Naive thymus-derived CD4-positive, alpha-beta T cell (primary cell): Measurements from ENCODE around the gene C6orf132. TPM values are rescaled to one million over a fixed set of nuclear protein-coding genes. Genes with fewer than 3 reads are reported as not detected.

Source experiments
- ATAC-seq: fragments of 150-1000 bp; cut with Tn5 transposase; 2 replicates; pipeline ENCODE4 v1.10.0; 2021; ENCODE audit warnings: mild to moderate bottlenecking, moderate library complexity
- CTCF ChIA-PET: fragments of 350-600 bp; sonication (Branson Sonifier 250); formaldehyde crosslinking; loops from one replicate; lab custom pipeline; 2021; ENCODE audit warnings: antibody characterized with exemption; lab: Charles Lee
- POLR2A ChIA-PET: fragments of 350-600 bp; sonication (Branson Sonifier 250); formaldehyde crosslinking; loops from one replicate; lab custom pipeline; 2021; ENCODE audit warnings: antibody characterized with exemption, inconsistent platforms; lab: Charles Lee
- DNase-seq, 9 donors: peaks; one replicate each; pipeline versions ENCODE4 v3.0.0 to v3.0.0-alpha.2; 2020 to 2022; ENCODE audit warnings: mixed read lengths in 1 of 9
- H3K27ac ChIP-seq: one replicate; pipeline ENCODE4 v1.7.0; 2013; ENCODE audit warnings: mild to moderate bottlenecking, low read depth, low read length, moderate library complexity
- H3K27me3 ChIP-seq, 2 donors: one replicate each; pipeline ENCODE4 v1.7.0; 2013; ENCODE audit warnings: low read length in 2 of 2, mild to moderate bottlenecking in 2 of 2, moderate library complexity in 2 of 2; ENCODE audit not compliant: control insufficient read depth in 2 of 2, insufficient read depth in 2 of 2
- H3K36me3 ChIP-seq, 3 experiments: 1 replicate in 2 of 3; 2 replicates in 1 of 3; pipeline ENCODE4 v1.7.0; 2013; ENCODE audit warnings: low read length in 3 of 3, mild to moderate bottlenecking in 3 of 3, moderate library complexity in 1 of 3; ENCODE audit not compliant: insufficient read depth in 3 of 3, control insufficient read depth in 2 of 3
- H3K4me1 ChIP-seq, 2 donors: one replicate each; pipeline ENCODE4 v1.7.0; 2013; ENCODE audit warnings: low read length in 2 of 2, mild to moderate bottlenecking in 2 of 2, moderate library complexity in 1 of 2; ENCODE audit not compliant: control insufficient read depth in 2 of 2, insufficient read depth in 2 of 2
- H3K4me3 ChIP-seq: 2 replicates; pipeline ENCODE4 v1.7.0; 2013; ENCODE audit warnings: mild to moderate bottlenecking, low read length
- H3K9me3 ChIP-seq, 3 experiments: 1 replicate in 2 of 3; 2 replicates in 1 of 3; pipeline ENCODE4 v1.7.0; 2013; ENCODE audit warnings: low read length in 3 of 3; ENCODE audit not compliant: control insufficient read depth in 2 of 3
- H3K27ac Mint-ChIP-seq, 9 donors: one replicate each; pipeline ENCODE4 v1.8.0; 2020 to 2022; ENCODE audit warnings: mixed read lengths in 9 of 9, mild to moderate bottlenecking in 8 of 9, moderate library complexity in 5 of 9, inconsistent platforms in 2 of 9
- H3K27me3 Mint-ChIP-seq, 5 donors: one replicate each; pipeline ENCODE4 v1.8.0; 2021 to 2022; ENCODE audit warnings: mixed read lengths in 5 of 5, mild to moderate bottlenecking in 1 of 5
- H3K36me3 Mint-ChIP-seq, 5 donors: one replicate each; pipeline ENCODE4 v1.8.0; 2020 to 2022; ENCODE audit warnings: mixed read lengths in 5 of 5, mild to moderate bottlenecking in 3 of 5, inconsistent platforms in 1 of 5
- H3K4me1 Mint-ChIP-seq, 7 donors: one replicate each; pipeline ENCODE4 v1.8.0; 2020 to 2022; ENCODE audit warnings: mixed read lengths in 7 of 7, mild to moderate bottlenecking in 3 of 7, inconsistent platforms in 1 of 7
- H3K4me3 Mint-ChIP-seq, 10 donors: one replicate each; pipeline ENCODE4 v1.8.0; 2020 to 2022; ENCODE audit warnings: mild to moderate bottlenecking in 10 of 10, mixed read lengths in 10 of 10, moderate library complexity in 6 of 10, inconsistent platforms in 2 of 10
- H3K9me3 Mint-ChIP-seq, 11 donors: one replicate each; pipeline ENCODE4 v1.8.0; 2020 to 2022; ENCODE audit warnings: mixed read lengths in 11 of 11, mild to moderate bottlenecking in 4 of 11, inconsistent platforms in 1 of 11, moderate library complexity in 1 of 11
- intact Hi-C, 2 donors: fragments of 100-400 bp; cut with micrococcal nuclease; formaldehyde crosslinking; loops; one replicate each; pipeline ENCODE4 v1.15.1; 2023
- polyA plus RNA-seq, 2 donors: library from polyadenylated mRNA; unstranded; fragments of 300-500 nt; fragmentation: Illumina TruSeq; gene quantifications; one replicate each; pipeline ENCODE4 v1.2.3, GENCODE V29; 2021
- total RNA-seq, 6 experiments: library from RNA in 5 of 6; stranded (reverse) in 5 of 6; gene quantifications; 1 replicate in 5 of 6; 2 replicates in 1 of 6; pipeline ENCODE4 v1.2.3 and lab custom pipeline; 2021 to 2026

Gene C6orf132
- total and polyA plus RNA-seq, 7 experiments from 2014 or later = 0.07 TPM; not detected in 6

- no peak overlapping the region for H3K27ac ChIP-seq
- H3K4me1 ChIP-seq = no peaks in the 10 kb centered on the region
- H3K36me3 ChIP-seq = peaks cover 27 to 88% (median 29%) of the 10 kb centered on the region in 3 experiments
- no peak for DNase-seq
- no peaks in the 10 kb centered on the region for H3K9me3 ChIP-seq
- H3K9me3 Mint-ChIP-seq = peaks cover 0 to 1% (median 0%) of the 10 kb centered on the region in 11 donors
- intact Hi-C loops = no loop called here
- no peaks in the 10 kb centered on the region for H3K27me3 Mint-ChIP-seq
- peaks cover 0 to 10% (median 0%) of the 10 kb centered on the region in 7 donors for H3K4me1 Mint-ChIP-seq
- POLR2A ChIA-PET = interaction anchor here (0.6 kb wide), 2 partner anchors 28 to 677 kb away, joined by 3 read pairs; partner anchors contain the start of gene TBCC
- peaks cover 5 to 29% (median 14%) of the 10 kb centered on the region in 5 donors for H3K36me3 Mint-ChIP-seq
- H3K4me3 Mint-ChIP-seq = no peak overlapping the region
- ATAC-seq = no peak
- CTCF ChIA-PET = no interaction called here
- no peak overlapping the region for H3K4me3 ChIP-seq
- no peak overlapping the region for H3K27ac Mint-ChIP-seq
- no peaks in the 10 kb centered on the region for H3K27me3 ChIP-seq
These were observed 73.4 kb downstream of the C6orf132 start for GRCh38 chr6:42068872-42069522.

GRCh38 chr6:42068173-42068572 is 74.2 kb downstream of the C6orf132 start:
- POLR2A ChIA-PET = interaction anchor here (1.2 kb wide), 1 partner anchor 16 kb away, joined by 3 read pairs; no protein-coding TSS in a partner anchor
- no peak for DNase-seq

DNA sequence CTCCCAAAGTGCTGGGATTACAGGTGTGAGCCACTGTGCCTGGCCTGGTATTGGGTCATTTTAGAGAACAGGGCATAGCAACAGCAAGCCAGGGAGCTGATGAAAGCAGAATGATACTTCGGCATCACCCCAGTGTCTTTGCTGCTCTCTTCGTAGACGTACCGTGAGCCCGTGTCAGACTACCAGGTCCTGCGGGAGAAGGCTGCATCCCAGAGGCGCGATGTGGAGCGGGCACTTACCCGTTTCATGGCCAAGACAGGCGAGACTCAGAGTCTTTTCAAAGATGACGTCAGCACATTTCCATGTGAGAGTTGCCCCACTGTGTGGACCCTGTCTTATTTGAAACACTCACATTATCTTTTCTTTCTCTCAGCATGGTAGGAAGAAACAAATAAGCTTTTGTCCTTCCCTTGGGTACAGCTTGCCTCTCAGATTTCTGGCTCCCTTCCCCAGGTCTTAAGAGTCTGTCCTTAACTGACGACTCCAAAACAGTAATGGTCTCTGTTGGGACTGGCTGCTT is 76.2 kb downstream of the C6orf132 start:
- Histone ChIP-seq H3K27me3 (no peaks in the 10 kb centered on the region), H3K9me3 (no peaks in the 10 kb centered on the region), H3K27ac (no peak overlapping the region), H3K4me1 (no peaks in the 10 kb centered on the region), H3K36me3 (peaks cover 23 to 76% (median 25%) of the 10 kb centered on the region in 3 experiments), H3K4me3 (no peak overlapping the region)
- no peak for ATAC-seq
- POLR2A ChIA-PET = interaction anchor here (0.9 kb wide), 1 partner anchor 8 kb away, joined by 3 read pairs; no protein-coding TSS in a partner anchor
- Mint-ChIP-seq H3K9me3 (no peaks in the 10 kb centered on the region), H3K4me1 (peaks cover 0 to 7% (median 0%) of the 10 kb centered on the region in 7 donors), H3K4me3 (no peak overlapping the region), H3K27ac (peak overlapping the region in 1 of 9 donors; percentile 43), H3K36me3 (peaks cover 4 to 29% (median 8%) of the 10 kb centered on the region in 5 donors), H3K27me3 (no peaks in the 10 kb centered on the region)
- intact Hi-C loops = no loop called here
- CTCF ChIA-PET = interaction anchor here (1.0 kb wide), 1 partner anchor 77 kb away, joined by 3 read pairs; no protein-coding TSS in a partner anchor
- no peak for DNase-seq

More at GRCh38 chr6:42068173-42068572, 74.2 kb downstream of the C6orf132 start:
- Mint-ChIP-seq H3K36me3 (peaks cover 4 to 27% (median 15%) of the 10 kb centered on the region in 5 donors), H3K27ac (no peak overlapping the region), H3K9me3 (no peaks in the 10 kb centered on the region), H3K4me3 (no peak overlapping the region), H3K27me3 (no peaks in the 10 kb centered on the region), H3K4me1 (peaks cover 0 to 3% (median 2%) of the 10 kb centered on the region in 7 donors)
- H3K27ac ChIP-seq = no peak overlapping the region
- intact Hi-C loops = no loop called here
- H3K27me3 ChIP-seq = no peaks in the 10 kb centered on the region
- no peaks in the 10 kb centered on the region for H3K4me1 ChIP-seq
- no peak overlapping the region for H3K4me3 ChIP-seq
- H3K9me3 ChIP-seq = no peaks in the 10 kb centered on the region
- H3K36me3 ChIP-seq = peaks cover 29 to 87% (median 31%) of the 10 kb centered on the region in 3 experiments
- ATAC-seq = no peak
- CTCF ChIA-PET = interaction anchor here (1.1 kb wide), 1 partner anchor 36 kb away, joined by 4 read pairs; no protein-coding TSS in a partner anchor

DNA sequence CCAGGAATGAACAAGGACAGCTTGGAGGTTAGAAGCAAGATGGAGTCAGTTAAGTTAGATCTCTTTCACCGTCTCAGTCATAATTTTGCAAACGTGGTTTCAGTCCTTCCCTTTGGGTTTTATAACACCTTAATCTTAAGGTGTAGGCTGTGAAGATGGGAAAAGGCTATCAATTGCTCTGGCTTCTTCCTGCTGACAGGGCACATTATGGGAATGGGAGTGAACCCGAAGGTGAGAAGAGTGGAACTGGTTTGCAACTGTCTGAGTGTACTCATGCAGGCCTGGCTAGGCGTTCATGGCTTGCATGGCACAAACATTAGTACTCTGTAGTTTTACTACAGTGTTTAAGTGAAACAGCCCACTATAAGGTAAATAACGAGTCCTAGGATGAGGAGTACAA is 82.7 kb downstream of the C6orf132 start:
- H3K27me3 Mint-ChIP-seq = no peaks in the 10 kb centered on the region
- ATAC-seq (no peak), DNase-seq (no peak)
- H3K27ac Mint-ChIP-seq = peak overlapping the region in 3 of 9 donors; percentile 20 to 73 (median 62)
- ChIA-PET POLR2A (interaction anchor here (0.6 kb wide), 1 partner anchor 870 kb away, joined by 5 read pairs; the partner anchor contains the start of gene CNPY3), CTCF (no interaction called here)
- H3K4me1 ChIP-seq = no peaks in the 10 kb centered on the region
- no peaks in the 10 kb centered on the region for H3K9me3 ChIP-seq
- peaks cover 0 to 23% (median 10%) of the 10 kb centered on the region in 7 donors for H3K4me1 Mint-ChIP-seq
- H3K36me3 Mint-ChIP-seq = peaks cover 23 to 65% (median 41%) of the 10 kb centered on the region in 5 donors
- no peaks in the 10 kb centered on the region for H3K27me3 ChIP-seq
- no peak overlapping the region for H3K27ac ChIP-seq
- no peak overlapping the region for H3K4me3 ChIP-seq
- intact Hi-C loops = no loop called here
- peaks cover 0 to 2% (median 0%) of the 10 kb centered on the region in 11 donors for H3K9me3 Mint-ChIP-seq
- no peak overlapping the region for H3K4me3 Mint-ChIP-seq
- peaks cover 25 to 74% (median 36%) of the 10 kb centered on the region in 3 experiments for H3K36me3 ChIP-seq

- intact Hi-C loops = no loop called here
- peak overlapping the region in 2 of 9 donors; percentile 2 to 12 for H3K27ac Mint-ChIP-seq
- H3K9me3 ChIP-seq = no peaks in the 10 kb centered on the region
- no peaks in the 10 kb centered on the region for H3K27me3 Mint-ChIP-seq
- no peak overlapping the region for H3K27ac ChIP-seq
- H3K27me3 ChIP-seq = no peaks in the 10 kb centered on the region
- H3K4me3 ChIP-seq = no peak overlapping the region
- ChIA-PET POLR2A (no interaction called here), CTCF (interaction anchor here (1.0 to 1.2 kb wide), 2 partner anchors 133 to 266 kb away, joined by 3 to 4 read pairs; partner anchors contain the start of genes BYSL, MED20 and TOMM6)
- H3K4me1 ChIP-seq = peaks cover 23 to 27% of the 10 kb centered on the region in 2 donors
- peak overlapping the region in 3 of 10 donors; percentile 49 to 69 (median 63) for H3K4me3 Mint-ChIP-seq
- ATAC-seq = no peak
- peaks cover 22 to 66% (median 50%) of the 10 kb centered on the region in 7 donors for H3K4me1 Mint-ChIP-seq
- peaks cover 31 to 55% (median 36%) of the 10 kb centered on the region in 3 experiments for H3K36me3 ChIP-seq
- peaks cover 10 to 38% (median 28%) of the 10 kb centered on the region in 5 donors for H3K36me3 Mint-ChIP-seq
- no peak for DNase-seq
- peaks cover 0 to 2% (median 0%) of the 10 kb centered on the region in 11 donors for H3K9me3 Mint-ChIP-seq
These were observed 88.8 kb downstream of the C6orf132 start for GRCh38 chr6:42053601-42054000.

DNA sequence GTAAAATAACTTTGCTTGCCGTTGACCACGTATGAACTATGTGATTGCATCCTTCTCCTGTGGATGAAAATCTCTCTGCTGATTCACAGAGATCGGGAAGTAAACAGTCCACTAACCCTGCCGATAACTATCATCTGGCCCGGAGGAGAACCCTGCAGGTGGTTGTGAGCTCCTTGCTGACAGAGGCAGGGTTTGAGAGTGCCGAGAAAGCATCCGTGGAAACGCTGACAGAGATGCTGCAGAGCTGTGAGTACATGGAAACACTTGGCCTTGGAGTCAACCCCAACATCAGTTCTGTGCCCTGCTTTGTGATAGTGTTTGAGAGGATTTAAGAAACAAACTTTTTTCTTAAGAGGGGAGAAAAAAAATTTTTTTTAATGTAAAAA is 91.2 kb downstream of the C6orf132 start:
- Mint-ChIP-seq H3K27me3 (no peaks in the 10 kb centered on the region), H3K4me3 (peak overlapping the region; percentile 89 to 99 (median 99)), H3K36me3 (peaks cover 13 to 39% (median 36%) of the 10 kb centered on the region in 5 donors), H3K4me1 (peaks cover 36 to 66% (median 58%) of the 10 kb centered on the region in 7 donors), H3K27ac (peak overlapping the region; percentile 69 to 98 (median 96)), H3K9me3 (peaks cover 0 to 2% (median 0%) of the 10 kb centered on the region in 11 donors)
- DNase-seq (no peak), ATAC-seq (no peak)
- peaks cover 17 to 54% (median 23%) of the 10 kb centered on the region in 3 experiments for H3K36me3 ChIP-seq
- ChIA-PET POLR2A (interaction anchor here (0.7 to 12.4 kb wide), 15 partner anchors 10 to 317 kb away, joined by 3 to 180 read pairs (median 5); partner anchors contain the start of genes BYSL, CCND3, MED20 and TOMM6), CTCF (interaction anchor here (0.6 to 1.3 kb wide), 5 partner anchors 10 to 1376 kb away, joined by 3 to 4 read pairs (median 3); partner anchors contain the start of gene ABCC10)
- peak overlapping the region; percentile 78 for H3K27ac ChIP-seq
- H3K4me3 ChIP-seq = peak overlapping the region; percentile 98
- H3K27me3 ChIP-seq = no peaks in the 10 kb centered on the region
- intact Hi-C loops = loop anchor here in 1 of 2 donors (2.0 kb wide), 1 partner anchor 1466 kb away; the partner anchor contains the start of genes POLR1C and YIPF3
- H3K9me3 ChIP-seq = no peaks in the 10 kb centered on the region
- peaks cover 23 to 27% of the 10 kb centered on the region in 2 donors for H3K4me1 ChIP-seq
